Measurements from ENCODE around the gene KLHL36.

KLHL36 gene

GRCh38 chr16:84656649-84657048 lies 8.3 kb downstream of the KLHL36 start:
- in situ Hi-C loops (cut with MboI; ENCODE audit: low sequenced_read_pairs, unreplicated experiment) = no loop called here
- no peak for TF ChIP-seq CTCF (IDR thresholded peaks at IDR 0.05; ENCODE audit: borderline replicate concordance, control extremely low read depth, extremely low read depth, insufficient read depth, missing control alignments)
- DNase-seq (ENCODE audit: low spot score) = no peak

- no peak for TF ChIP-seq CTCF (IDR thresholded peaks at IDR 0.05; ENCODE audit: borderline replicate concordance, control extremely low read depth, extremely low read depth, insufficient read depth, missing control alignments)
- in situ Hi-C loops (cut with MboI; ENCODE audit: low sequenced_read_pairs, unreplicated experiment) = no loop called here
- no peak for DNase-seq (ENCODE audit: low spot score)
These were observed 9.0 kb downstream of the KLHL36 start for GRCh38 chr16:84657229-84657837.

- no peak for DNase-seq (ENCODE audit: low spot score)
- in situ Hi-C loops (cut with MboI; ENCODE audit: low sequenced_read_pairs, unreplicated experiment) = no loop called here
- TF ChIP-seq CTCF (IDR thresholded peaks at IDR 0.05; ENCODE audit: borderline replicate concordance, control extremely low read depth, extremely low read depth, insufficient read depth, missing control alignments) = no peak
These were observed 10.4 kb downstream of the KLHL36 start for GRCh38 chr16:84658690-84659089.

GRCh38 chr16:84659656-84660300 lies 11.5 kb downstream of the KLHL36 start:
- DNase-seq (ENCODE audit: low spot score) = no peak
- in situ Hi-C loops (cut with MboI; ENCODE audit: low sequenced_read_pairs, unreplicated experiment) = no loop called here
- no peak for TF ChIP-seq CTCF (IDR thresholded peaks at IDR 0.05; ENCODE audit: borderline replicate concordance, control extremely low read depth, extremely low read depth, insufficient read depth, missing control alignments)

- TF ChIP-seq CTCF (IDR thresholded peaks at IDR 0.05; ENCODE audit: borderline replicate concordance, control extremely low read depth, extremely low read depth, insufficient read depth, missing control alignments) = no peak
- in situ Hi-C loops (cut with MboI; ENCODE audit: low sequenced_read_pairs, unreplicated experiment) = no loop called here
- DNase-seq (ENCODE audit: low spot score) = no peak
These were observed 12.7 kb downstream of the KLHL36 start for GRCh38 chr16:84660973-84661372.

- no peak for DNase-seq (ENCODE audit: low spot score)
- in situ Hi-C loops (cut with MboI; ENCODE audit: low sequenced_read_pairs, unreplicated experiment) = no loop called here
- no peak for TF ChIP-seq CTCF (IDR thresholded peaks at IDR 0.05; ENCODE audit: borderline replicate concordance, control extremely low read depth, extremely low read depth, insufficient read depth, missing control alignments)
These were observed 13.2 kb downstream of the KLHL36 start for GRCh38 chr16:84661418-84662060.
